ENCODE results near the gene MOB3B. TPM values are rescaled to one million over a fixed set of nuclear protein-coding genes. Genes with fewer than 3 reads are reported as not detected.

MOB3B gene
- total RNA-seq, 1 donor = under 0.01 TPM

- H2AFZ ChIP-seq (ENCODE audit: low read length) = no peak overlapping the region
- H3K4me1 ChIP-seq (ENCODE audit: insufficient read depth, low read length) = no peaks in the 10 kb centered on the region
- no peak overlapping the region for H3K27ac ChIP-seq (ENCODE audit: low read depth, low read length)
These were observed 187.9 kb downstream of the MOB3B start for GRCh38 chr9:27341545-27342294.

GRCh38 chr9:27340961-27341511 lies 188.6 kb downstream of the MOB3B start:
- H3K4me3 ChIP-seq (ENCODE audit: insufficient read depth, low read length) = no peak overlapping the region
- no peaks in the 10 kb centered on the region for H3K9me3 ChIP-seq (ENCODE audit: low read depth, low read length)
- H3K4me1 ChIP-seq (ENCODE audit: insufficient read depth, low read length) = no peaks in the 10 kb centered on the region
- no peaks in the 10 kb centered on the region for H3K27me3 ChIP-seq (ENCODE audit: insufficient read depth, low read length)
- no peak for TF ChIP-seq CTCF (IDR thresholded peaks at IDR 0.05; ENCODE audit: extremely low read depth, low read depth, low read length)
- no peak overlapping the region for H3K27ac ChIP-seq (ENCODE audit: low read depth, low read length)
- no peaks in the 10 kb centered on the region for H3K36me3 ChIP-seq (ENCODE audit: insufficient read depth, low read length)
- peak; percentile 34 for DNase-seq (ENCODE audit: insufficient read length, low spot score, missing footprints)
- H3K4me2 ChIP-seq (ENCODE audit: insufficient read depth, low read length) = no peak overlapping the region
- H2AFZ ChIP-seq (ENCODE audit: low read length) = no peak overlapping the region
- H3K79me2 ChIP-seq (ENCODE audit: insufficient read depth, low read length) = no peaks in the 10 kb centered on the region
- H4K20me1 ChIP-seq (ENCODE audit: insufficient read depth, low read length) = no peaks in the 10 kb centered on the region

More at GRCh38 chr9:27341545-27342294, 187.9 kb downstream of the MOB3B start:
- no peak overlapping the region for H3K4me2 ChIP-seq (ENCODE audit: insufficient read depth, low read length)
- no peaks in the 10 kb centered on the region for H4K20me1 ChIP-seq (ENCODE audit: insufficient read depth, low read length)
- H3K36me3 ChIP-seq (ENCODE audit: insufficient read depth, low read length) = no peaks in the 10 kb centered on the region
- no peak for DNase-seq (ENCODE audit: insufficient read length, low spot score, missing footprints)
- H3K79me2 ChIP-seq (ENCODE audit: insufficient read depth, low read length) = no peaks in the 10 kb centered on the region
- H3K27me3 ChIP-seq (ENCODE audit: insufficient read depth, low read length) = no peaks in the 10 kb centered on the region
- no peak for TF ChIP-seq CTCF (IDR thresholded peaks at IDR 0.05; ENCODE audit: extremely low read depth, low read depth, low read length)
- no peaks in the 10 kb centered on the region for H3K9me3 ChIP-seq (ENCODE audit: low read depth, low read length)
- H3K4me3 ChIP-seq (ENCODE audit: insufficient read depth, low read length) = no peak overlapping the region

- Histone ChIP-seq H3K9me3 (ENCODE audit: low read depth, low read length) (no peaks in the 10 kb centered on the region), H3K4me2 (ENCODE audit: insufficient read depth, low read length) (no peak overlapping the region), H3K36me3 (ENCODE audit: insufficient read depth, low read length) (no peaks in the 10 kb centered on the region), H3K79me2 (ENCODE audit: insufficient read depth, low read length) (no peaks in the 10 kb centered on the region), H3K4me3 (ENCODE audit: insufficient read depth, low read length) (no peak overlapping the region), H4K20me1 (ENCODE audit: insufficient read depth, low read length) (no peaks in the 10 kb centered on the region), H3K27ac (ENCODE audit: low read depth, low read length) (no peak overlapping the region), H2AFZ (ENCODE audit: low read length) (no peak overlapping the region), H3K27me3 (ENCODE audit: insufficient read depth, low read length) (no peaks in the 10 kb centered on the region), H3K4me1 (ENCODE audit: insufficient read depth, low read length) (no peaks in the 10 kb centered on the region)
- no peak for TF ChIP-seq CTCF (IDR thresholded peaks at IDR 0.05; ENCODE audit: extremely low read depth, low read depth, low read length)
- DNase-seq (ENCODE audit: insufficient read length, low spot score, missing footprints) = peak; percentile 37
These were observed 189.3 kb downstream of the MOB3B start for GRCh38 chr9:27340285-27340674.

GRCh38 chr9:27339661-27340284 lies 189.8 kb downstream of the MOB3B start:
- H3K79me2 ChIP-seq (ENCODE audit: insufficient read depth, low read length) = no peaks in the 10 kb centered on the region
- H3K36me3 ChIP-seq (ENCODE audit: insufficient read depth, low read length) = no peaks in the 10 kb centered on the region
- H3K27ac ChIP-seq (ENCODE audit: low read depth, low read length) = no peak overlapping the region
- DNase-seq (ENCODE audit: insufficient read length, low spot score, missing footprints) = no peak
- H3K27me3 ChIP-seq (ENCODE audit: insufficient read depth, low read length) = no peaks in the 10 kb centered on the region
- no peak overlapping the region for H2AFZ ChIP-seq (ENCODE audit: low read length)
- H3K9me3 ChIP-seq (ENCODE audit: low read depth, low read length) = no peaks in the 10 kb centered on the region
- no peaks in the 10 kb centered on the region for H3K4me1 ChIP-seq (ENCODE audit: insufficient read depth, low read length)
- TF ChIP-seq CTCF (IDR thresholded peaks at IDR 0.05; ENCODE audit: extremely low read depth, low read depth, low read length) = no peak
- H3K4me3 ChIP-seq (ENCODE audit: insufficient read depth, low read length) = no peak overlapping the region
- H4K20me1 ChIP-seq (ENCODE audit: insufficient read depth, low read length) = no peaks in the 10 kb centered on the region
- no peak overlapping the region for H3K4me2 ChIP-seq (ENCODE audit: insufficient read depth, low read length)

All from osteoblast (primary cell).